Left ventricle myocardium inferior (tissue), 1 donor: Measurements from ENCODE around the gene ASH1L. TPM values are rescaled to one million over a fixed set of nuclear protein-coding genes. Genes with fewer than 3 reads are reported as not detected.

Source experiments
- DNase-seq: peaks from one replicate; pipeline ENCODE4 v3.0.0-alpha.2; 2020
- H3K27ac ChIP-seq: fragments of 200-600 bp; replicated peaks from 2 replicates; pipeline ENCODE4 v1.8.0; 2021
- H3K27me3 ChIP-seq: fragments of 200-600 bp; 2 replicates; pipeline ENCODE4 v1.8.0; 2021; ENCODE audit warnings: low read depth
- H3K36me3 ChIP-seq: fragments of 200-600 bp; 2 replicates; pipeline ENCODE4 v1.8.0; 2021
- H3K4me1 ChIP-seq: fragments of 200-600 bp; 2 replicates; pipeline ENCODE4 v1.8.0; 2021
- H3K4me3 ChIP-seq: fragments of 200-600 bp; 2 replicates; pipeline ENCODE4 v1.8.0; 2021; ENCODE audit warnings: mild to moderate bottlenecking, moderate library complexity
- H3K9me3 ChIP-seq: fragments of 200-600 bp; replicated peaks from 2 replicates; pipeline ENCODE4 v1.8.0; 2021
- CTCF ChIP-seq: fragments of 200-600 bp; IDR thresholded peaks from 2 replicates; pipeline ENCODE4 v1.8.0; 2021; ENCODE audit warnings: antibody characterized with exemption, mild to moderate bottlenecking, borderline replicate concordance
- intact Hi-C: fragments of 100-400 bp; cut with micrococcal nuclease; formaldehyde crosslinking; loops from one replicate; pipeline ENCODE4 v1.11.0; 2022
- total RNA-seq: library from RNA; stranded (reverse); fragmentation: NEBNext Ultra II Directional; extraction: Animal tissue kit (Norgen Biotek cat#: 25700); gene quantifications from one replicate; pipeline ENCODE4 v1.2.1, GENCODE V29; 2021
- donor health status: DM: no; HTN: yes; CAD: no; lungs with severe emphysema.

ASH1L gene
- total RNA-seq, 1 donor from 2014 or later = 38.7 TPM

DNA sequence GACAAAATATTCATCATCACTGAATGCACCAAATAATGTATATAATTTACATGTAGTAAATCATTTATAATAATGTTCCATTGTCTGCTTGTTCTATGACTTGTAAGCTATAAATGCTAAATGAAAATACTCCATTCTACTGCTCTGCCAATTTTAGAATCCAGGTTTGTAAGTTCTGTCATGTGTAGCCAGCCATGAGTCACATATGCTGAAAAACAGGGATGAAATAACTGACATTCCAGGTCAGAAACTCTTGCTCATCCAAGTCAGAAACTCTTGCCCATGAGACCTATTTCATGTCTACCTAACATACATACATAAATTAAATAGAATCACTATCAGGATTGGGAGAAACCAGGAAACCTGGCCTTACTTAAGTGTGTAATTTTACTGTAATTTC lies 95.6 kb downstream of the ASH1L start:
- intact Hi-C loops = no loop called here
- Histone ChIP-seq H3K36me3 (peaks cover 16% of the 10 kb centered on the region), H3K4me3 (no peak overlapping the region), H3K9me3 (peaks cover 9% of the 10 kb centered on the region), H3K27me3 (no peaks in the 10 kb centered on the region), H3K27ac (no peak overlapping the region), H3K4me1 (peaks cover 32% of the 10 kb centered on the region)
- TF ChIP-seq CTCF = no peak
- DNase-seq = no peak

- no peak overlapping the region for H3K4me3 ChIP-seq
- no peak for DNase-seq
- H3K27ac ChIP-seq = no peak overlapping the region
- peaks cover 5% of the 10 kb centered on the region for H3K9me3 ChIP-seq
- intact Hi-C loops = no loop called here
- TF ChIP-seq CTCF = no peak
- peaks cover 32% of the 10 kb centered on the region for H3K4me1 ChIP-seq
- H3K27me3 ChIP-seq = no peaks in the 10 kb centered on the region
- peaks cover 16% of the 10 kb centered on the region for H3K36me3 ChIP-seq
These were observed 96.0 kb downstream of the ASH1L start for GRCh38 chr1:155466617-155466972.

- peaks cover 32% of the 10 kb centered on the region for H3K4me1 ChIP-seq
- H3K27me3 ChIP-seq = no peaks in the 10 kb centered on the region
- no peaks in the 10 kb centered on the region for H3K9me3 ChIP-seq
- no peak overlapping the region for H3K4me3 ChIP-seq
- no peak overlapping the region for H3K27ac ChIP-seq
- no peak for DNase-seq
- peaks cover 21% of the 10 kb centered on the region for H3K36me3 ChIP-seq
- intact Hi-C loops = no loop called here
- TF ChIP-seq CTCF = no peak
These were observed 98.5 kb downstream of the ASH1L start for GRCh38 chr1:155463865-155464650.

GRCh38 chr1:155458111-155458510 lies 104.5 kb downstream of the ASH1L start:
- intact Hi-C loops = no loop called here
- Histone ChIP-seq H3K36me3 (peaks cover 28% of the 10 kb centered on the region), H3K4me3 (no peak overlapping the region), H3K4me1 (peaks cover 20% of the 10 kb centered on the region), H3K27me3 (no peaks in the 10 kb centered on the region), H3K9me3 (no peaks in the 10 kb centered on the region), H3K27ac (no peak overlapping the region)
- DNase-seq = no peak
- TF ChIP-seq CTCF = no peak

DNA sequence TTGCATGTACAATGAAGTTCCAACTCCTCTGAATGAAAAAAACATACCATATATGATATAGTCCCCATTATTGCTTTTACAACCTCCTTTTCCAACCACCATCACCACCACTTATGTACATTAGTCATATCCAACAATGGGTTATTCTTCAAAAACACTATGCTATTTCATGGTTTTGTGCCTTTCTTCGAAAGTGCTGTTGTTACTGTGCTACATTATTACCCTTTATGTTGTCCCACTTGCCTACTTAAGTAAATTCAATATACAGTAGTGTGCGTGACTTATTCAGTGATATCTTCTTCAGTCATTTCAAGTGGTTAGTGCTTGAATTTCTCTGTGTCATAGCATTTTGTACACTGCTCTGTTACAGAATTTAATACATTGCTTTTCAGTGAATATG lies 105.3 kb downstream of the ASH1L start:
- TF ChIP-seq CTCF = no peak
- Histone ChIP-seq H3K9me3 (no peaks in the 10 kb centered on the region), H3K4me1 (peaks cover 20% of the 10 kb centered on the region), H3K27ac (no peak overlapping the region), H3K36me3 (peaks cover 26% of the 10 kb centered on the region), H3K4me3 (no peak overlapping the region), H3K27me3 (no peaks in the 10 kb centered on the region)
- no peak for DNase-seq
- intact Hi-C loops = no loop called here
